SH-SY5Y (cell line): ENCODE data around the gene GALE.

ENCODE experiments used
- GATA2 ChIP-seq: IDR thresholded peaks from 2 replicates; pipeline ENCODE4 v1.6.1; 2011; ENCODE audit warnings: mild to moderate bottlenecking, low read depth, low read length
- GATA3 ChIP-seq: IDR thresholded peaks from 2 replicates; pipeline ENCODE4 v1.6.1; 2011; ENCODE audit warnings: low read depth, mild to moderate bottlenecking, low read length, moderate library complexity

GALE gene

GRCh38 chr1:23816906-23817305 is 16.4 kb upstream of the GALE start:
- TF ChIP-seq GATA3 (no peak), GATA2 (no peak)

- TF ChIP-seq GATA2 (no peak), GATA3 (no peak)
These were observed 15.8 kb upstream of the GALE start for GRCh38 chr1:23816361-23816760.

- no peak for TF ChIP-seq GATA3
These were observed 13.5 kb upstream of the GALE start for GRCh38 chr1:23814016-23814415.

- TF ChIP-seq GATA2, result no peak
- TF ChIP-seq GATA3, result no peak
These were observed 10.4 kb upstream of the GALE start for GRCh38 chr1:23810818-23811540.

GRCh38 chr1:23809751-23810171 is 9.2 kb upstream of the GALE start:
- TF ChIP-seq GATA3 (no peak), GATA2 (no peak)

- no peak for TF ChIP-seq GATA2
- no peak for TF ChIP-seq GATA3
These were observed 6.9 kb upstream of the GALE start for GRCh38 chr1:23807453-23807852.

GRCh38 chr1:23806280-23806679 is 5.7 kb upstream of the GALE start:
- TF ChIP-seq GATA3, result no peak
- TF ChIP-seq GATA2, result no peak

- TF ChIP-seq GATA3, result no peak
- no peak for TF ChIP-seq GATA2
These were observed 4.5 kb upstream of the GALE start for GRCh38 chr1:23805025-23805424.

- no peak for TF ChIP-seq GATA2
- no peak for TF ChIP-seq GATA3
These were observed 3.8 kb upstream of the GALE start for GRCh38 chr1:23804183-23804835.

- TF ChIP-seq GATA3 (no peak), GATA2 (no peak)
These were observed 3.1 kb upstream of the GALE start for GRCh38 chr1:23803674-23804073.

- TF ChIP-seq GATA3 (no peak), GATA2 (0 out of 2 replicates have a peak, but pooled peaks have one; percentile 20)
These were observed 1.3 kb upstream of the GALE start for GRCh38 chr1:23801876-23802275.

GRCh38 chr1:23801338-23801748 is 789 bp upstream of the GALE start:
- TF ChIP-seq GATA2, result no peak
- TF ChIP-seq GATA3, result no peak

- TF ChIP-seq GATA3 (no peak), GATA2 (no peak)
These were observed 769 bp downstream of the GALE start for GRCh38 chr1:23799570-23800399.

- no peak for TF ChIP-seq GATA3
- no peak for TF ChIP-seq GATA2
These were observed 1.3 kb downstream of the GALE start for GRCh38 chr1:23799255-23799569.

GRCh38 chr1:23798662-23799142 is 1.9 kb downstream of the GALE start:
- TF ChIP-seq GATA2 (no peak), GATA3 (no peak)
